ENCODE data around the gene HAUS5.

DNA sequence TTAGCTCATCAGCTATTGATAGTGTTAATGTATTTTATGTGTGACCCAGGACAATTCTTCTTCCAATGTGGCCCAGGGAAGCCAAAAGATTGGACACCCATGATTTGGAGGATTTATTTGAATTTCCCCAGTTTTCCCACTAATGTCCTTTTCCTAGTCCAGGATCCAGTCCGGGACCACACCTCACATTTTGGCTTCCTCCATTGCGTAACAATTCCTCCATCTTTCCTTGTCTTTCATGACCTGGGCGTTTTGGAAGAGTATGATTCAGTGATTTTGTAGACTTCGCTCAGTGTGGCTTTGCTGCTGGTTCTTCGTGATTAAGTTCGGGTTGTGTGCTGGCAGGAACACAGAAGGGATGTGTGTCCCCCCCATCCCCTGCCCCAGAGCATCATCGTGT is 45.8 kb upstream of the HAUS5 start:
- TF ChIP-seq, protein P1, sequence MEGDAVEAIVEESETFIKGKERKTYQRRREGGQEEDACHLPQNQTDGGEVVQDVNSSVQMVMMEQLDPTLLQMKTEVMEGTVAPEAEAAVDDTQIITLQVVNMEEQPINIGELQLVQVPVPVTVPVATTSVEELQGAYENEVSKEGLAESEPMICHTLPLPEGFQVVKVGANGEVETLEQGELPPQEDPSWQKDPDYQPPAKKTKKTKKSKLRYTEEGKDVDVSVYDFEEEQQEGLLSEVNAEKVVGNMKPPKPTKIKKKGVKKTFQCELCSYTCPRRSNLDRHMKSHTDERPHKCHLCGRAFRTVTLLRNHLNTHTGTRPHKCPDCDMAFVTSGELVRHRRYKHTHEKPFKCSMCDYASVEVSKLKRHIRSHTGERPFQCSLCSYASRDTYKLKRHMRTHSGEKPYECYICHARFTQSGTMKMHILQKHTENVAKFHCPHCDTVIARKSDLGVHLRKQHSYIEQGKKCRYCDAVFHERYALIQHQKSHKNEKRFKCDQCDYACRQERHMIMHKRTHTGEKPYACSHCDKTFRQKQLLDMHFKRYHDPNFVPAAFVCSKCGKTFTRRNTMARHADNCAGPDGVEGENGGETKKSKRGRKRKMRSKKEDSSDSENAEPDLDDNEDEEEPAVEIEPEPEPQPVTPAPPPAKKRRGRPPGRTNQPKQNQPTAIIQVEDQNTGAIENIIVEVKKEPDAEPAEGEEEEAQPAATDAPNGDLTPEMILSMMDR (IDR thresholded peaks at IDR 0.05), result no peak
- no peak for TF ChIP-seq POLR2A (IDR thresholded peaks at IDR 0.05)

All from thyroid gland (tissue), 4 donors.